Bronchial smooth muscle cell (primary cell): Measurements from ENCODE around the gene AIP. TPM values are rescaled to one million over a fixed set of nuclear protein-coding genes. Genes with fewer than 3 reads are reported as not detected.

Source experiments
- total RNA-seq: library from RNA; depleted of rRNA; stranded (reverse); fragments of >200 nt; gene quantifications from 2 replicates; pipeline ENCODE4 v1.2.1, GENCODE V29; 2014

AIP gene
- 138 and 208 TPM in 2 replicates for total RNA-seq

DNA sequence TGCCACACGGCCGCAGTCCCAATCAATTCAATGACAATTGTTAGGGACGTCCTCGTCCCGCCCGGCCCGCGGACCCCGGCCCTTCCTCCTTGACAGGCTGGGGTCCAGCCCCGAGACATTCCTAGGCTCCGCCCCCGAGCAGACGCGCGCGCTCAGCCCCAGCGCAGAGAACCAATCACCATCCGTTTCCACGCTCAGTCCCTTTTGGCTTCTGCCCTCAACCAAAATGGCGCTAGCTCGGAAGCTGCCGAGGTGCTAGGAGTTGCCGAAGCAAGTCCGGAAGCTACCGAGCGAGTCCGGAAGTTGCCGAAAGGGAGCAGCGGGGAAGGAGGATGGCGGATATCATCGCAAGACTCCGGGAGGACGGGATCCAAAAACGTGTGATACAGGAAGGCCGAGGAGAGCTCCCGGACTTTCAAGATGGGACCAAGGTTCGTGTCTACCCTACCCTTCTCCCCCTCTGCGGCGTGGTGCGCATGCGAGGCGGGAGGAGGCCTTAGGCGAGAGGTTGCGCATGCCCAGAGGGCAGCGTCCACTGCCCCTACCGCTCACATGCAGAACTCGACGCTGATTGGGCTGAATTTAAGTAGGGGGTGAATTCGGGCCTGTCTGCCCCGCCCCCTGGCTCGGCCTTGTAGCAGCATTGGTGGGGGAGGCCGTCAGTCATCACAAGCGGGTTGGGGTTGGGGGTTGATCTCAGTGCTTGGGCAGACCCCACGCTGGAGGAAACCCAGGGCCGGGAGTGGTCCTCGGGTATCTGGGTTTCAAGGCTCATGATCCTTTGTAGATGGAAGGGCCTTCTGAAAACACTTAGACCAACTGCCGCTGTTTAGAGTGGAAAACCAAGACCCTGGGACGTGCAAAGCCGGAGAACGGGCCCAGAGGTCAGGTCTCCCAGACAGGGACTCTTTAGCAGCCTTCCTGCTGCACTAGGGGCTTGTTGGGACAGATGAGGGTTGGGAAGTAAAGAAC lies at the start of gene AIP:
Gene AIP, plus strand, starts transcription at position 200 of the 972 bp plus-strand sequence. Its CDS starts 133 bp downstream, at position 333.

DNA sequence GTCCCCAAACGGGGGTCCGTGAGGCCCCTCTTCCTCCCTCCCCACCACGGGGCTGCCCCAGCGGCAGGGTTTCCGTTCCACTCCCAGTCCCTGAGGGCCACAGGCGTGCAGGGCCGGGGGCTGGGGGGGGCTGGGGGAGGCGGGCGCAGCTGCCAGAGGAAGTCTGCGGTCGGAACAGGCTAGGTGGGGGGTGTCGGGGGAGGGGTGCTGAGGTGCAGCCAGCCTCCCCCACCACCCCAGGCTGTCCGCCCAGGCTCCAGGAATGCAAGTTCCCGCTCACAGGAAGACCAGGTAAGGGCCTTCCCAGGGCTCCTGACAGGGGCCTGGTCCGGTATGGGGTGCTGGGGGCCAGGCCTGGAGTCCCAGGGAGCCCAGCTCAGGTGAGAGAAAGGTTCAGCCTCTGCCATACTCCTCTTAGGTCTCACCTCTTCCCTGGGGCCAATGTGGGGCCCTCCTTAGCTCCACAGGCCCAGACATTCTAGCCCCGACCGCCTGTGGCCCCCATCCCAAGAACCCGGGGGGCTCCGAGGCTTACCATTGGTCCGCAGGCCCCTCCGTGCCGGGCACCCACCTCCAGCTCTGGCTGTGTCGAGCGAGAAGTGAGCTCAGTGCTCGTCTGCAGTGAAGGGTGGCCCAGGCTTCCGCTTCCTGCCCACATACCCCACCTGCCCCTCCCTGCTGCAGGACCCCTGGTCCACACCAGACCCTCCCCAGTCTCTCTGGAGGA lies 45.6 kb upstream of the AIP start, which contains the start of gene PTPRCAP:
Gene PTPRCAP, minus strand, starts transcription at position 601 of the 727 bp plus-strand sequence. Its CDS starts 63 bp downstream, at position 538.

DNA sequence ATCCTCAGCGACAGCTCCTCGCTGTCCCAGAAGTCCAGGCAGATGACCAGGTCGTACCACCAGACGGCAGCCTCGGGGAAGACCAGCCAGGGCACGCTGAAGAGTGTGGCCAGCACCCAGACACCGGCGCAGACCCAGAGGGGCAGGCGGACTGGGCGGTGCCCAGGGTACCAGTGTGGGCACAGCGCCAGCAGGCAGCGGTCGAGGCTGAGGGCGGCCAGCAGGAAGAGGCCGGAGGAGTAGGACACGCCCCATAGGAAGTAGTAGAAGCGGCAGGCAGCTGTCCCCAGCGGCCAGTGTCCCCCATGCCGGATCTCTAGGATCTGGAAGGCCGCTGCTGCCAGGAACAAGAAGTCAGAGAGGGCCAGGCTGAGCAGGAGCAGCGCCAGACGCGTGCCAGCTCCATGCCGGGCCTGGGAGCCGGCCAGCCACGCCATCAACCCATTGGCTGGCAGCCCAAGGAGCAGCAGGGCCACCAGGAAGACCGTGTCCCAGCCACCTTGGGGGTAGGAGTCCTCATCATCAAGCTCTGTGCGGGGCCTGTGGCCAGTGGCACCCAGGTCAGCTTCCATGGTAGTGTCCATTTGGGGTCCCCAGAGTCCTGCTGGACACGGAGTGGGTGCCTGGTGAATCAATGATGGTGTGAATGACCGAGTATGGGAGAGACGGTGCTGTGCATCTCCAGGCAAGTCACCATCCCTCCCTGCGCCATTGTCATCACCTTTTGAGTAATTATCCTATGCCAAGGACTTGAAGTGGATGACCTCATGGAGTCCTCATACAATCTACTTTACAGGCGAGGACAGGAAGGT lies 30.5 kb upstream of the AIP start, which contains the start of gene GPR152:
Gene GPR152, minus strand, starts transcription at position 589 of the 812 bp plus-strand sequence. Its CDS starts 5 bp downstream, at position 584.

DNA sequence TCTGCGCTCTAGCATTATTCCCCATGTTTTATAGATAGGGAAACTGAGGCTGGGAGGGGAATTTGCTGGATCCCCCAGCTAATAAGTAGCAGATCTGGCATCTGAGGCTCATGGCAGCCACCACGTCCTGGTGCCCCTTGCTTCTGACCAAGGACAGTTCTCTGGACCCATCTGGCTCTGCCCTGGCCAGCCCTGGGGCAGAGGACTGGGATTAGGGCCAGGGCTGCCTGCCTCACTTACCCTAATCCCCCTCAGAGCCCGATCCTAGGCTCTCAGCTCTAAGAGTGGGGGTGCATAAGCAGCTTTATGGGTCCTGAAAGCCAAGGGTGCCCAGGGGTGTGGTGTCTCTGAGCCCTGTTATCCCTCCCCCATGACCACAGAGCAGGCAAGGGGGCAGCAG lies 27.8 kb upstream of the AIP start, which contains the start of gene CABP4:
Gene CABP4, plus strand, starts transcription at position 301 of the 400 bp plus-strand sequence. Its CDS starts 70 bp downstream, at position 371.

DNA sequence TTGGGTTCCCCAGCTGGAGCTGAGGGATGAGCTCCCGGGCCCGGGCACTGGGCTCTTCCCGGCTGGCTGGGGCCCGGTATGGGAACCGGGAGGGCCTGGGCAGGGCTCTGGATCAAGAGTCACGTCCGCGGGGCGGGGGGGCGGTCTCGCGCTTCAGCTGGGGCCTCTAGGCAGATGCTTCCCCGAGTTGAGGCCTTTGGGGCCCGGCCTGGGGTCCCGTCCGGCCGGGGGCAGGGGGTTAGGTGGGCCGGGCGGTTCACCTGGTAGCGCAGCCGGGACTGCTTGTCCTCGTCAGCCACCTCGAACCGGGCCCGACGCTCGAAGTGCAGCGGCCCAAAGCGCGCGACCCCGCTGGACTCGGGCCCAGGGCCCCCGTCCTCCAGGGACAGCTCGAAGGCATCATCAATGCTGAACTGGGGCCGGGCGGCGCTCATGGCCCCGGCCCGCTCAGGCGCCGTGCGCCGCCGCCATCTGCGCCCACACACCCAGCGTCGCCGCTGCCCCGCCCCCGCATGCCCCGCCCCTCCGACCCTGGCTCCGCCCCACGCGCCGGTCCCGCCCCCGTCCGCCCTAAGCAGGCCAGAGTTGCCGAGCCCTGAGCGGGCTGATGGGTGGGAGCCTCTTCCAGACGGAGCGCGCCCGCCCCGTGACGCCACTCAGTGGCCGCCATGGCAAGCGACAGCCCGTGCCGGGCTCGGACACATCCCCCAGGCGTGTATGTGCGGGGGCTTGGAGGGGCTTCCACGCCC lies 13.9 kb upstream of the AIP start, which contains the start of gene TMEM134:
Gene TMEM134, minus strand, starts transcription at position 493 of the 749 bp plus-strand sequence. Its CDS starts 59 bp downstream, at position 434.

DNA sequence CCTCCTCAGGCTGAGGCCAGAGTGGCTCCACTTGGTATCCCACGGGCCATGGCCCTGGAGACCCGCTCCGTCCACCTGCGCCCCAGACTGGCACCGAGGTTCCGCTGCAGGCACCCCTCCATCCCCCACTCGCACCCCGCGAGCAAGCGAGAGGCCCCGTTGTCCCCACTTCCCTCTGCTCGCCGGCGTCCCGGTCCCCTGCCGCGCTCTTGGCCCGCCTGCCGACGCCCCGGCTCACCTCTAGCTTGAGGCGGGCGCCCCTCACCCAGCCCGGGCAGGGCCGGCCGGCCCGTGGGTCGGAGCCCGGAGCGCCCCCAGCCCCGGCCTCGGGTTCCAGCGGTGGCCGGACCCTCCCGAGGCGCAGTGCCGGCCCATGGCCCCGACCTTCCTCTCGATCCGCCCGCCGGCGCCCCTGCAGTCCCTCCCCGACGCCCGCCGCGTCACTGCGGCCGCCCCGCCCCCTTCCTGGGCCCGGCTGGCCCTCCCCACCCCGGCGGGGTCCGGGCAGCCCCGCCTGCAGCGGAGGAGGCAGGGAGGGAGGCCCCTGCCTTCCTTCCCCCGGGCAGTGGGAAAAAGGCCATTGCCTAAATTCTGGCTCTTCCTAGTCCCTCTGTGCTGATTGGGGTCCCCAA lies 22.2 kb downstream of the AIP start, which contains the start of gene PITPNM1:
Gene PITPNM1, minus strand, starts transcription at position 414 of the 632 bp plus-strand sequence. CDS start 1,183 bp downstream, outside the sequence.

DNA sequence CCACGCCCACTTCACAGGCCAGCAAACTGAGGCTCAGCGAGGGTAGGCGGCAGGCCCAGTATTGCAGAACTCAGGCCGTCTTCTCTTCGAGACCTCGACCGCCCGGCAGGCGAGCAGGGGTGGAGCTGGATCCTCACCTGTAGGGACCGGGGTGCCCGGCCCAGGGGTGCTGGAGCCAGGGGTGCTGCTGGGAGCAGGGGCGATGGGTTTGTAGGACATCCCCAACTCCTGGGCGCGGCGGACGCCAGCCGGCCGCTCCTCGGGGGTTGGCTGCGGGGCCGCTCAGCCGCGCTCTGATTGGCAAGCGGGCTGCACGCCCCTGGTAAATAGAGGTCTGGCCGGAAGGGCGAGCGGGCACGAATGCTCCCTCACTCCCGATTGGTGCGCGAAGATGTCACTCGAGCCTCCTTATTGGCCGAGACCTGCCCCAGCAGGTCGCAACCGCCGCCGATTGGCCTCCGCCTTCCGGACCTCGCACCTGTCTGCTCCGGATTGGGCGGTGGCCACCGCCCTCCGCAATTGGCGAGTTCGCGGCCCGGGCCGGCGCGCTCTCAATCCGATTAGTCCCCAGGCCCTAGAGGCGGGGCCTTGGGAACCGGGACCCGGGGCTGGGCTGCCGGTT lies 25.1 kb downstream of the AIP start, which contains the start of gene CDK2AP2:
Gene CDK2AP2, minus strand, starts transcription at position 299 of the 622 bp plus-strand sequence. Its CDS starts 80 bp downstream, at position 219.

DNA sequence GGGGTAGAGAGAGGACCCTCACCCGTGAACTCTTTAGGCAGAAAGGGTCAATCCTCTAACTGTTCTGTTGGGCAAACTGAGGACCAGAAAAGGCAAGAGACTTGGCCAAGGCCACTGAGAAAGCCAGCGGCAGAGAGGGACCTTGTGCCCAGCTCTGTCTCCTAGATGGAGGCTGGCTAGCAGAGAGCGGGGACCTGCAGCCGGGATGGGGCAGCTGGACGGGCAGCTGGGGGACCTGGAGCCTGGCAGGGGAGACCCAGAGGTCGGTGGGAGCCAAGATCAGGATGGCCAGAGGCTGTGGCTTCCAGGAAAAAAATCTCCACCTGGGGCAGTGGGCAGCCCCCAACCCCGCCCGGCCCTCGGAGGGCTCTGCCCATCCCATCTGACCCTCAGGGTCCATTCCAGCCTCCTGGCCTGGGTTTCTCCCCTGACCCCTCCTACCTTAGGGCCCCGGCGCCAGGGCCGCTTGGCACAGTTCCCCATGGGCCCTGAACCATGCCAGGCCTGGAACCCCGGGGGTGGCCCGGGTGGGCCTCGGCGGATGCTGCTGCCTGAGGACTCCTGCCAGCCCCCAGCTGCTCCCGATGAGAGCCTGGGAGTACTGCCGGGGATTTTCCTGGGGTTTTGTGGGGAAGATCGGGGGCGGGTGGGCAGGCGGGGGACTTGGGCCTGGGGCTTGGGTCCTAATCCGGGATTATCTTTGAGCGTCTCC lies 40.2 kb downstream of the AIP start, which contains the start of gene CABP2:
Gene CABP2, minus strand, starts transcription at position 603 of the 712 bp plus-strand sequence. Its CDS starts 120 bp downstream, at position 483.

Other genes starting within 250 kb of the AIP start
- 21.3 and 23.3 TPM in 2 replicates for gene GRK2, start 216.6 kb upstream of the AIP start, total RNA-seq
- gene ANKRD13D, start 193.7 kb upstream of the AIP start, total RNA-seq: 26.6 and 32.3 TPM in 2 replicates
- 16.2 and 19.1 TPM in 2 replicates for gene SSH3, start 179.5 kb upstream of the AIP start, total RNA-seq
- 26.8 and 32.2 TPM in 2 replicates for gene POLD4, start 129.5 kb upstream of the AIP start, total RNA-seq
- gene CLCF1, start 109.4 kb upstream of the AIP start, total RNA-seq: 2.7 and 3.0 TPM in 2 replicates
- gene RAD9A, start 91.0 kb upstream of the AIP start, total RNA-seq: 5.0 and 6.3 TPM in 2 replicates
- gene PPP1CA, start 81.2 kb upstream of the AIP start, total RNA-seq: 72.2 and 109 TPM in 2 replicates
- gene TBC1D10C, start 78.9 kb upstream of the AIP start, total RNA-seq: not detected in 2 replicates
- 0.09 and 0.16 TPM in 2 replicates for gene CARNS1, start 67.3 kb upstream of the AIP start, total RNA-seq
- 28.4 and 43.7 TPM in 2 replicates for gene RPS6KB2, start 54.5 kb upstream of the AIP start, total RNA-seq
- under 0.01 TPM in 1 of 2 replicates, not detected in the other for gene PTPRCAP, start 45.3 kb upstream of the AIP start, total RNA-seq
- 175 and 181 TPM in 2 replicates for gene CORO1B, start 39.5 kb upstream of the AIP start, total RNA-seq
- not detected in 2 replicates for gene GPR152, start 30.3 kb upstream of the AIP start, total RNA-seq
- gene CABP4, start 27.7 kb upstream of the AIP start, total RNA-seq: not detected in 2 replicates
- gene TMEM134, start 13.8 kb upstream of the AIP start, total RNA-seq: 7.8 and 14.7 TPM in 2 replicates
- gene PITPNM1, start 22.3 kb downstream of the AIP start, total RNA-seq: 10.7 and 16.4 TPM in 2 replicates
- 4.4 and 5.5 TPM in 2 replicates for gene CDK2AP2, start 25.1 kb downstream of the AIP start, total RNA-seq
- gene CABP2, start 40.4 kb downstream of the AIP start, total RNA-seq: not detected in 2 replicates
- 486 and 932 TPM in 2 replicates for gene GSTP1, start 100.8 kb downstream of the AIP start, total RNA-seq
- 223 and 240 TPM in 2 replicates for gene NDUFV1, start 123.9 kb downstream of the AIP start, total RNA-seq
- gene NUDT8, start 146.9 kb downstream of the AIP start, total RNA-seq: 2.7 and 2.8 TPM in 2 replicates
- gene TBX10, start 156.7 kb downstream of the AIP start, total RNA-seq: not detected in 2 replicates
- gene ACY3, start 167.7 kb downstream of the AIP start, total RNA-seq: not detected in 2 replicates
- 0.34 TPM in 1 of 2 replicates, not detected in the other for gene ALDH3B2, start 191.6 kb downstream of the AIP start, total RNA-seq